LNCaP clone FGC (cell line): ENCODE results near the gene RBM4B.
A peak's percentile ranks its signal among the peaks of the same experiment; 100 is the strongest.

Experiments
- DNase-seq: peaks from one replicate; pipeline ENCODE4 v3.0.0-alpha.2; 2011; ENCODE audit warnings: low read depth
- H3K4me3 ChIP-seq: 2 replicates; pipeline ENCODE4 v1.5.1; 2011; ENCODE audit warnings: mild to moderate bottlenecking, low read depth, low read length, control low read depth
- CTCF ChIP-seq: IDR thresholded peaks from 2 replicates; pipeline ENCODE4 v1.5.1; 2012; ENCODE audit warnings: mild to moderate bottlenecking; ENCODE audit not compliant: control insufficient read depth, insufficient read depth; ENCODE audit errors: extremely low read depth

RBM4B gene

GRCh38 chr11:66639066-66639813 is 38.4 kb downstream of the RBM4B start:
- H3K4me3 ChIP-seq = peak overlapping the region; percentile 89
- no peak for TF ChIP-seq CTCF
- no peak for DNase-seq

- no peak for TF ChIP-seq CTCF
- peak within 1 kb of the TSS; percentile 89 for H3K4me3 ChIP-seq
- DNase-seq = peak; percentile 100
Observed at GRCh38 chr11:66638177-66639065, 39.3 kb downstream of the RBM4B start, which contains the start of gene RBM4. RBM4 (plus strand) TSS chr11:66638703; CDS start chr11:66639712, 1,009 bp downstream.

DNA sequence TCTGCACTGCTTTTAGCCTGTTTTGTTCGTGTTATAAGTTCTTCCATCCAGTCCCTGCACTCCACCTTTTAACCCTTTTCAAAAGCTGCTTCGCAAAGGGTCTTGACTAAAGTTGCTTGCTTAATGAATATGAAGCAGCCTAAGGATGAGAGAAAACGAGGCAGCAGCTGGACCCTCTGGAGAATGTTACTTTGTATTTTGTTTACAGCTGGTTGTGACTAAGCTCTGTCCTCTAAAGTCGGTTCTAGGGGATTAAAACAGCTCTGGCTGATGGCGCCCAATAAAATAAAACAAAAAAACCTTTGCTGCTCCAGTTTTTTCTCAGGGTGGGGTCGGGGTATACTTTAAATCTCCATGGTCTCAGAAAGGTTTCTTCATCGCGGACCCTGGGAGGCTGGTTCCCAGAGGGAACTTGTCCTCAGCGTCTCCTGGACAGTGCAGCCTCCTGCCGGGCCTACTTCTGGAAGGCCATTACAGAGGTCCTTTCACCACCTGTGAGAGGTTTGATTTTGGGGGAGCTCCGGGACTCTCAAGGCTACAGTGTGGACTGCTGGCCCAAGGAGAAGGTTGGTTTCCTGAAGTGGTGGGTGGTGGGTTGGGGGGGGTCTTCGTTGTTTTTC is 40.0 kb downstream of the RBM4B start:
- peak overlapping the region; percentile 89 for H3K4me3 ChIP-seq
- TF ChIP-seq CTCF = no peak
- DNase-seq = no peak

- no peak for TF ChIP-seq CTCF
- DNase-seq = no peak
- no peak overlapping the region for H3K4me3 ChIP-seq
Observed at GRCh38 chr11:66636411-66636810, 41.3 kb downstream of the RBM4B start.

GRCh38 chr11:66632952-66633351 is 44.7 kb downstream of the RBM4B start:
- TF ChIP-seq CTCF = no peak
- no peak for DNase-seq
- no peak overlapping the region for H3K4me3 ChIP-seq

DNA sequence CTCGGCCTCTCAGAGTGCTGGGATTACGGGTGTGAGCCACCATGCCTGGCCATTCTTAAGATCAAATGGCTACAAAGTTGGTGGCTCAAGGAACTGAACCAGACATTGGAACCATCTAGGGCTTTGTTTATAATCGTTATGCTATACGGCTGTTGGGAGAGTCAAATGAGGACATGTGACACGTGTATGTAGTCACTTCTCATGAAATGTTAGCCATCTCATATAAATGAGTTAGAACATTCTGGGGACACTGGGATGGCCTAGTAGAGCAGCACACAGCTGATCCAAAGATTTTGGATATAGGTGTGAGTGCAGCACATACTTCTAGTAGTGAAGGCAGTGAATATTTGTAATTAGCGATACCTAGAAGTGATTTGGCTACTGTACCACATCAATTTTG is 45.8 kb downstream of the RBM4B start:
- TF ChIP-seq CTCF = no peak
- no peak for DNase-seq
- H3K4me3 ChIP-seq = no peak overlapping the region
